Colonic mucosa (tissue), 4 donors: ENCODE results near the gene C14orf132. TPM values are rescaled to one million over a fixed set of nuclear protein-coding genes. Genes with fewer than 3 reads are reported as not detected.

Experiments used
- DNase-seq: peaks from one replicate; pipeline ENCODE4 v3.0.0-alpha.2; 2020
- H3K27ac ChIP-seq: fragments of 200-600 bp; one replicate; pipeline ENCODE4 v1.8.0; 2021
- H3K27me3 ChIP-seq: fragments of 200-600 bp; one replicate; pipeline ENCODE4 v1.8.0; 2021
- H3K36me3 ChIP-seq: fragments of 200-600 bp; one replicate; pipeline ENCODE4 v1.8.0; 2021
- H3K4me1 ChIP-seq: fragments of 200-600 bp; one replicate; pipeline ENCODE4 v1.8.0; 2021; ENCODE audit warnings: mild to moderate bottlenecking
- H3K4me3 ChIP-seq: fragments of 200-600 bp; one replicate; pipeline ENCODE4 v1.8.0; 2021
- H3K9ac ChIP-seq, 2 donors: one replicate each; pipeline ENCODE4 v1.7.0; 2013; ENCODE audit warnings: control low read depth in 2 of 2, low read depth in 2 of 2, low read length in 2 of 2
- H3K9me3 ChIP-seq: fragments of 200-600 bp; one replicate; pipeline ENCODE4 v1.8.0; 2021
- CTCF ChIP-seq: fragments of 200-600 bp; IDR thresholded peaks from one replicate; pipeline ENCODE4 v1.8.0; 2022; ENCODE audit warnings: antibody characterized with exemption, mild to moderate bottlenecking
- intact Hi-C: fragments of 100-400 bp; cut with DNase I; formaldehyde crosslinking; loops from one replicate; pipeline ENCODE4 v1.14.1; 2022
- total RNA-seq, 2 donors: library from RNA; stranded (reverse); fragmentation: NEBNext Ultra II Directional in 1 of 2; extraction: Animal tissue kit (Norgen Biotek cat#: 25700) in 1 of 2; gene quantifications; one replicate each; pipeline ENCODE4 v1.2.1, GENCODE V29; 2021
- donor health status: healthy.
- donor health status: DM: no; HTN: no; CAD: no.
- donor health status: DM: no; HTN: no; CAD: no.

The C14orf132 gene
- total RNA-seq, 2 donors from 2014 or later = 2.2 to 3.6 TPM

- H3K9me3 ChIP-seq = no peaks in the 10 kb centered on the region
- no peaks in the 10 kb centered on the region for H3K4me1 ChIP-seq
- DNase-seq = no peak
- TF ChIP-seq CTCF = no peak
- no peak overlapping the region for H3K9ac ChIP-seq
- H3K27ac ChIP-seq = no peak overlapping the region
- H3K36me3 ChIP-seq = no peaks in the 10 kb centered on the region
- intact Hi-C loops = no loop called here
- H3K4me3 ChIP-seq = no peak overlapping the region
- no peaks in the 10 kb centered on the region for H3K27me3 ChIP-seq
Observed at GRCh38 chr14:96079066-96079465, 39.9 kb downstream of the C14orf132 start.

- intact Hi-C loops = no loop called here
- Histone ChIP-seq H3K4me1 (no peaks in the 10 kb centered on the region), H3K27me3 (no peaks in the 10 kb centered on the region), H3K36me3 (no peaks in the 10 kb centered on the region), H3K9me3 (no peaks in the 10 kb centered on the region), H3K4me3 (no peak overlapping the region), H3K27ac (no peak overlapping the region), H3K9ac (no peak overlapping the region)
- TF ChIP-seq CTCF = no peak
- DNase-seq = no peak
Observed at GRCh38 chr14:96080571-96080970, 41.4 kb downstream of the C14orf132 start.

GRCh38 chr14:96081224-96081623, 42.1 kb downstream of the C14orf132 start:
- TF ChIP-seq CTCF = no peak
- intact Hi-C loops = no loop called here
- Histone ChIP-seq H3K27ac (no peak overlapping the region), H3K9me3 (no peaks in the 10 kb centered on the region), H3K27me3 (no peaks in the 10 kb centered on the region), H3K36me3 (no peaks in the 10 kb centered on the region), H3K9ac (no peak overlapping the region), H3K4me1 (no peaks in the 10 kb centered on the region), H3K4me3 (no peak overlapping the region)
- no peak for DNase-seq

GRCh38 chr14:96081767-96082400, 42.7 kb downstream of the C14orf132 start:
- H3K36me3 ChIP-seq = no peaks in the 10 kb centered on the region
- intact Hi-C loops = no loop called here
- H3K27me3 ChIP-seq = no peaks in the 10 kb centered on the region
- TF ChIP-seq CTCF = no peak
- DNase-seq = no peak
- H3K9ac ChIP-seq = no peak overlapping the region
- H3K4me3 ChIP-seq = no peak overlapping the region
- no peaks in the 10 kb centered on the region for H3K9me3 ChIP-seq
- no peak overlapping the region for H3K27ac ChIP-seq
- H3K4me1 ChIP-seq = no peaks in the 10 kb centered on the region

GRCh38 chr14:96082420-96083300, 43.5 kb downstream of the C14orf132 start:
- Histone ChIP-seq H3K4me3 (no peak overlapping the region), H3K27me3 (no peaks in the 10 kb centered on the region), H3K9ac (no peak overlapping the region), H3K4me1 (no peaks in the 10 kb centered on the region), H3K27ac (no peak overlapping the region), H3K36me3 (no peaks in the 10 kb centered on the region), H3K9me3 (no peaks in the 10 kb centered on the region)
- no peak for DNase-seq
- TF ChIP-seq CTCF = no peak
- intact Hi-C loops = no loop called here
